ENCODE data around the gene KIF1C. TPM values are rescaled to one million over a fixed set of nuclear protein-coding genes. Genes with fewer than 3 reads are reported as not detected.

KIF1C gene
- total RNA-seq, 4 donors from 2014 or later, result 87.6 to 140 (median 100) TPM

DNA sequence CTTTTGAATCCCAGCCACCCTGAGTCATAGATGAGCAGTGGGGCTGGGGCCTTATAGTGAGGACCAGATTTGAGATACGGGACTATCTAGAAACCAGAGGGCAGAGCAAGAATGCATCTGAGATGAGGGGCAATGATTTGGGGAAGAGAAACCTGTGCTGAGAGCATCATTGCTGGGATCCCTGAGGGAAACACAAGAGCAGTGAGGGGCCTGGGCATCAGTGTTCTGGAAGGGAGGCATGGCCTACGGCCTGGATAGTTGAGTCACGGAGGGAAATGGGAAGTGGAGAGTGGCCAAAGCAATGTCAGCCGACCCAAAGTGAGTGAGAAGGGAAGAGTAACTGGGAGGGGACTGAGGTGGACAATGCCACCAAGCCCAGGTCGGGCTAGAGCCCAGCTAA lies 15.4 kb upstream of the KIF1C start:
- DNase-seq (ENCODE audit: low spot score in 2 of 2), result no peak
- 54 to 72% methylated on average over 5 of the region's 5 CpGs for WGBS, 2 donors
- intact Hi-C loops (cut with DNase I; ENCODE audit: low total_unique reads), result loop anchor here (10.0 kb wide), 1 partner anchor 72 kb away; no protein-coding TSS in a partner anchor

DNA sequence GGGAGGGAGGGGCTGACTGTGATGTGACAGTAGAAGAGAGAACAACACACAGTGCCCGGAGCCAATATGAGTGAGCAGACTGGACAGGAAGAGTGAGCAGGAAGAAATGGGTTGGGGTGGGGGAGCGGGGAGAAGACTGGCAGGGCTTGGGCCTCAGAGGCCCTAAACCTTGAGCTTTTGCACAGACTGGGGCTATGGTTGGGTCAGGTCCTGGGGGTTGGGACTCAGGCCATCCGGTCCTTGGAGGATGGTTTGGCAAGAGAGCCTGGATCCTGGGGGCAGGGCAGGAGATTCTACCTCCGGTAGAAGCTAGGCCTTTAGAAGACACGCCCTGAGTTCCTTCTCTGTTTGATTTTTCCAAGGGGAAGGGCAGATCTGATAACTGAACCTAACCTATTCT lies 11.3 kb upstream of the KIF1C start:
- DNase-seq (ENCODE audit: low spot score in 2 of 2), result no peak
- TF ChIP-seq POLR2A (IDR thresholded peaks at IDR 0.05), result no peak
- TF ChIP-seq, protein P1, sequence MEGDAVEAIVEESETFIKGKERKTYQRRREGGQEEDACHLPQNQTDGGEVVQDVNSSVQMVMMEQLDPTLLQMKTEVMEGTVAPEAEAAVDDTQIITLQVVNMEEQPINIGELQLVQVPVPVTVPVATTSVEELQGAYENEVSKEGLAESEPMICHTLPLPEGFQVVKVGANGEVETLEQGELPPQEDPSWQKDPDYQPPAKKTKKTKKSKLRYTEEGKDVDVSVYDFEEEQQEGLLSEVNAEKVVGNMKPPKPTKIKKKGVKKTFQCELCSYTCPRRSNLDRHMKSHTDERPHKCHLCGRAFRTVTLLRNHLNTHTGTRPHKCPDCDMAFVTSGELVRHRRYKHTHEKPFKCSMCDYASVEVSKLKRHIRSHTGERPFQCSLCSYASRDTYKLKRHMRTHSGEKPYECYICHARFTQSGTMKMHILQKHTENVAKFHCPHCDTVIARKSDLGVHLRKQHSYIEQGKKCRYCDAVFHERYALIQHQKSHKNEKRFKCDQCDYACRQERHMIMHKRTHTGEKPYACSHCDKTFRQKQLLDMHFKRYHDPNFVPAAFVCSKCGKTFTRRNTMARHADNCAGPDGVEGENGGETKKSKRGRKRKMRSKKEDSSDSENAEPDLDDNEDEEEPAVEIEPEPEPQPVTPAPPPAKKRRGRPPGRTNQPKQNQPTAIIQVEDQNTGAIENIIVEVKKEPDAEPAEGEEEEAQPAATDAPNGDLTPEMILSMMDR (IDR thresholded peaks at IDR 0.05), result no peak
- WGBS, 2 donors, result 17 to 18% methylated on average over 5 of the region's 5 CpGs
- intact Hi-C loops (cut with DNase I; ENCODE audit: low total_unique reads), result loop anchor here (10.0 kb wide), 1 partner anchor 68 kb away; no protein-coding TSS in a partner anchor
- H3K4me3 ChIP-seq (ENCODE audit: low read depth, poor library complexity, severe bottlenecking), result peak overlapping the region; percentile 77

More for the DNA sequence above, 15.4 kb upstream of the KIF1C start:
- H3K4me3 ChIP-seq (ENCODE audit: low read depth, poor library complexity, severe bottlenecking), result no peak overlapping the region
- TF ChIP-seq, protein P1 (IDR thresholded peaks at IDR 0.05), result no peak
- TF ChIP-seq POLR2A (IDR thresholded peaks at IDR 0.05), result no peak

DNA sequence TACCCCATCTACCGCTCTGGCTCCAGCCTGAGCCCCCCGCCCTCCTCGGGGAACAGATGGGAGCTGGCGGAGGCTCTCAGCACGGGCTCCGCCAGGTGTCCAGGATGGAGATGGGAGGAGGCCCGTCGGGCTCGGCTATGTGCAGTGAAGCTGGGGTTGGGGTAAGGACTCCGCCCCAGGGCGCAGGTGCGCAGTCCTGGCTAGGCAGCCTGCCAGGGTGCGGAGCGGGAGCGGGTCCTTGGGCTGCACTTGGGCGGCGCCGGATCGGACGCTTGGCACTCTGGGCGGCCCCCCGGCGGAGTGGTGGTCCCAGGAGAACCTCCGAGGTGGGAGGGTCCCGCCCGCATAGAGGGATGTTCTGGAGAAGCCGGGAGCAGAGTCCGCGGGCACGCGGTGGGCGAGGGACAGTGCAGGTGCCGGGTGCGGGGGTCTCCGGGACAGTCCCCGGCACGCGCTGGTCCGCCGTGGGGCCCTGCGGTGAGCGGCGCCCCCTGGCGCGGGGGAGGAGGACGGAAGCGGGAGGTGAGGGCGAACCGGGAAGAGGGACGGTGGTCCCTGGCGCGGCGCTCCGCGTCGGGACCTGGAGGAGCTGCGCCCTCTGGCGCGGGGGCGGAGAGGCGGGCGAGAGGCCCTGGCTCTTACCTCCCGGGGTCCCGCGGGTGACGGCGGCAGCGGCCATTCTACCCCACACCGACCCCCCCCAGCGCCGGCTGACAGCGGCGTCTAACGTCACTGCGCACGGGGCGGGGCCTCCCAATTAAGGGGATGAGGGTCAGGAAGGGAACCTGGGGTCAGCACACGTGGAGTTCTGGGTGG lies 10.6 kb upstream of the KIF1C start, which contains the start of gene CAMTA2:
Gene CAMTA2 (minus strand): TSS at position 725 of the 816 bp plus-strand sequence. CDS start 1,453 bp downstream, outside the sequence.
- peak; percentile 88 to 98 for DNase-seq (ENCODE audit: low spot score in 2 of 2)
- WGBS, 2 donors, result 1 to 2% methylated on average over 54 to 70 of the region's 78 CpGs
- TF ChIP-seq, protein P1 (IDR thresholded peaks at IDR 0.05), result no peak
- peak in 1 of 2 donors; percentile 12 for TF ChIP-seq POLR2A (IDR thresholded peaks at IDR 0.05)
- intact Hi-C loops (cut with DNase I; ENCODE audit: low total_unique reads), result loop anchor here (10.0 kb wide), 1 partner anchor 68 kb away; no protein-coding TSS in a partner anchor
- peak within 1 kb of the TSS; percentile 77 for H3K4me3 ChIP-seq (ENCODE audit: low read depth, poor library complexity, severe bottlenecking)

DNA sequence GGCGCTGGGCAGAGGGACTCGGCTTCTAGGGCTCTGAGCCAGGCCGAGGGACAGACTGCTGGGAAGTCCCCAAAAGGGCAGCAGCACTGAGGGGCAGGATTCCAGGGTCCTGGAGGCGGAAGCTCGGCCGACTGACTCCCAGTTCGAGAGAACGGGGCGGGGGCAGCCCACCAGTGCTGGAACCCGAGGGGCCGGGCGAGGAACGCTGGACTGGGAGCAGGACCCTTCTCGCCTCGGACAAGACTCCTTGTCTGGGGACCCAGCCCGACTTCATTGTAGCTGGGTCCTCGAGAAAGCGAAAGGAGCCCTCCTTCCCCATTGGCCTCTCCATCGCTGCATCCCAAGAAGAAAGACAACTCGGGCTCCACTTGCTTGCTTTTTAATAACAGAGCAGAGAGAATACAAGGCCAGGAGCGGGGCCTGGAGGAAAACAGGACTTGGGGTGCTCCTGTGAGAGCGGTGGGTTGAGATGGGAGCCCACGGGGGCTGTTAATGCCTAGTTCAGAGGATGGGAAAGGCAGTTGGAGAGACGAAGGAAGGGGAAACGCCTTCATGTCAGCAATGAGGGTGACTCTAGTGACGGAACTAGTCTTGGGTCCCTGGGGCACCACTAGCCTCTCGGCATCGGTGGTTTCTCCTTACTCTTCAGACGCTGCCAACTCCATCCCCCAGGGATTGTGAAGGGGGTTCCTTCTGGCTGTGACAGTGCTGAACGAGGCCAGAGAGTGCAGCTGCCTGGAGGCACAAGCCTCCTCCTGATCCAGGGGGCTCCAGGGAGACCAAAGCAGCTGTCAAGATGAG lies 9.8 kb upstream of the KIF1C start:
- intact Hi-C loops (cut with DNase I; ENCODE audit: low total_unique reads), result loop anchor here (10.0 kb wide), 1 partner anchor 67 kb away; no protein-coding TSS in a partner anchor
- 2% methylated on average over 27 to 30 of the region's 30 CpGs for WGBS, 2 donors
- no peak for DNase-seq (ENCODE audit: low spot score in 2 of 2)

DNA sequence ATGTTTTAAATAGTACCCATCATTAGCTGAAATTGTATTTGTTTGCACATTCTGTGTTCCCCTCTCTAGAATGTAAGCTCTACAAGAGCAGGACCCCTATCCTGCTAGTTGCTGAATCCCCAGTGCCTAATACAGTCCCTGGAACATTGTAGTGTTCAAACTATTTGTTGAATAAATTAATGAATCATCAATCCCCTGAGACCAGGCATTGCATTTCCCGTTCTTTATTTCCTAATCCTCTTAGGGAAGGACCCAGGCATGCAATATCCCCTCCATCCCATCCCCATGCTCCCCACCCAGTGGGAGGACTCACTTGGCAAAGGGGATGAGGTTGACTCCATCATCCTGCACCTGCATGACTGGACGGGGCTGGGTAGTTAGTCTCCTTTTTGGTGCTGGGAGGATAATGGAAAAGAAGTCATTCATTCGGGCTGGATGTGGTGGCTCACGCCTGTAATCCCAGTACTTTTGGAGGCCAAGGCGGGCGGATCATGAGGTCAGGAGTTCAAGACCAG lies 3.6 kb upstream of the KIF1C start:
- TF ChIP-seq POLR2A (IDR thresholded peaks at IDR 0.05), result no peak
- TF ChIP-seq, protein P1 (IDR thresholded peaks at IDR 0.05), result no peak
- no peak for DNase-seq (ENCODE audit: low spot score in 2 of 2)
- WGBS, 2 donors, result 83 to 85% methylated on average over 6 of the region's 6 CpGs
- intact Hi-C loops (cut with DNase I; ENCODE audit: low total_unique reads), result no loop called here
- H3K4me3 ChIP-seq (ENCODE audit: low read depth, poor library complexity, severe bottlenecking), result no peak overlapping the region

More for the DNA sequence above, 9.8 kb upstream of the KIF1C start:
- TF ChIP-seq POLR2A (IDR thresholded peaks at IDR 0.05), result no peak
- TF ChIP-seq, protein P1 (IDR thresholded peaks at IDR 0.05), result no peak
- H3K4me3 ChIP-seq (ENCODE audit: low read depth, poor library complexity, severe bottlenecking), result peak overlapping the region; percentile 77
